Stimulated activated effector memory CD8-positive, alpha-beta T cell treated with anti-CD3 and anti-CD28 coated beads, Interleukin-12 subunit alpha, Interleukin-12 subunit beta, amount 100 ng/mL, for 72 hours (primary cell): ENCODE data around the gene EFCAB6.

Experiments
- ATAC-seq: fragments of 150-1000 bp; cut with Tn5 transposase; 2 replicates; pipeline ENCODE4 v1.10.0; 2021
- DNase-seq, 2 donors: peaks; one replicate each; pipeline ENCODE4 v3.0.0; 2021 to 2022; ENCODE audit warnings: low spot score in 2 of 2
- H3K27ac Mint-ChIP-seq: one replicate; pipeline ENCODE4 v1.8.0; 2022; ENCODE audit warnings: mild to moderate bottlenecking, mixed read lengths
- H3K36me3 Mint-ChIP-seq: one replicate; pipeline ENCODE4 v1.8.0; 2022; ENCODE audit warnings: mild to moderate bottlenecking, mixed read lengths
- H3K4me1 Mint-ChIP-seq: one replicate; pipeline ENCODE4 v1.8.0; 2022; ENCODE audit warnings: mixed read lengths
- H3K4me3 Mint-ChIP-seq: one replicate; pipeline ENCODE4 v1.8.0; 2022; ENCODE audit warnings: mild to moderate bottlenecking, mixed read lengths
- H3K9me3 Mint-ChIP-seq: one replicate; pipeline ENCODE4 v1.8.0; 2022; ENCODE audit warnings: mixed read lengths

EFCAB6 gene

GRCh38 chr22:43504068-43504467 is 308.0 kb downstream of the EFCAB6 start:
- no peak overlapping the region for H3K4me3 Mint-ChIP-seq
- no peaks in the 10 kb centered on the region for H3K36me3 Mint-ChIP-seq
- no peak overlapping the region for H3K27ac Mint-ChIP-seq
- no peaks in the 10 kb centered on the region for H3K4me1 Mint-ChIP-seq
- no peaks in the 10 kb centered on the region for H3K9me3 Mint-ChIP-seq
- DNase-seq (no peak), ATAC-seq (no peak)

DNA sequence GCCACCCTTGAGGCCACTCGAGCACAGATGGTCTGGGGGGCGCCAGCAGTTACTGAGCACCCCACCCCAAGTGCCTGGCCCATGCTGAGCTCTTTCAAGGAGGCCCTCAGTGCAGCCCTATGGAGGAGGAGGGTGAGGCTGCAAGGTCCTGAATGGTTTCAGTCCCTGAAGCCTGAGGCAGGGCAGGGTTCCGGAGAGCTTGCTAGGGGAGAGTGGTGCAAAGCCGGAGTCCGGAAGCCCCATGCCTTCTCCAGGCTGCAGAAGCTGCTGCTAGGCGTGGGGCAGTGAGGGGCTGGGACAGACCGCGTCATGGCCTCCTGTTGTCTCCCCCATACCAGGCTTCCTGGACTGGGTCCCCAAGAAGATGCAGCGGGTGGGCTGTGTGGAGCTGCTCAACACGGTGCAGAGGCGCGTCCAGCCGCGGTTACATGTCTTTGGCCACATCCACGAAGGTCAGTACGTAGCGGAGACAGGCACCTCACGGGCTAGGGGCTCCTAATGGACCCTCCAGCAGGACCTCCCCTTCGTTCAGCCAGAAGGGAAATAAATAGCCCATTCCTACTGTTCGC is 309.7 kb downstream of the EFCAB6 start:
- DNase-seq = no peak
- no peaks in the 10 kb centered on the region for H3K9me3 Mint-ChIP-seq
- no peak overlapping the region for H3K27ac Mint-ChIP-seq
- no peaks in the 10 kb centered on the region for H3K4me1 Mint-ChIP-seq
- no peak for ATAC-seq
- no peaks in the 10 kb centered on the region for H3K36me3 Mint-ChIP-seq
- no peak overlapping the region for H3K4me3 Mint-ChIP-seq

DNA sequence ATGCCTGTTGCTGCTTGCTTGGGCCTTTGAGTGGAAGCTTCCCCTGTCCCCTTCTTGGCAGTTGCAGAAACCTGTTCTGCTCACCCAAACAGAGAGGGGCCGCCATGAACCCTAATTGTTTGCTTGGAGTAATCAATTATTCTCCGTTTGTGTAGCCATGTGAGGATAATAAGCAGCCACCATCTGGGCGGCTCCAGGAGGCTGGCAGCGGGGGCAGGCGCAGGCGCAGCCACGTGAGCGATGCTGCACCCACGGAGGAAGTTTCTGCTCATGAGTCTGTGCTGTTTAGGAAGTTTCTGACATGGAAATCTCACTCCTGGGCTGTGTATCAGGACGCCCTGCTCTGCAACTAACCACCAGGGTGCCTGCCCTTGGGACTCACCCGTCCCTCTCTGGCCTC is 310.2 kb downstream of the EFCAB6 start:
- Mint-ChIP-seq H3K36me3 (no peaks in the 10 kb centered on the region), H3K27ac (no peak overlapping the region), H3K4me1 (no peaks in the 10 kb centered on the region), H3K4me3 (no peak overlapping the region), H3K9me3 (no peaks in the 10 kb centered on the region)
- ATAC-seq (no peak), DNase-seq (no peak)

DNA sequence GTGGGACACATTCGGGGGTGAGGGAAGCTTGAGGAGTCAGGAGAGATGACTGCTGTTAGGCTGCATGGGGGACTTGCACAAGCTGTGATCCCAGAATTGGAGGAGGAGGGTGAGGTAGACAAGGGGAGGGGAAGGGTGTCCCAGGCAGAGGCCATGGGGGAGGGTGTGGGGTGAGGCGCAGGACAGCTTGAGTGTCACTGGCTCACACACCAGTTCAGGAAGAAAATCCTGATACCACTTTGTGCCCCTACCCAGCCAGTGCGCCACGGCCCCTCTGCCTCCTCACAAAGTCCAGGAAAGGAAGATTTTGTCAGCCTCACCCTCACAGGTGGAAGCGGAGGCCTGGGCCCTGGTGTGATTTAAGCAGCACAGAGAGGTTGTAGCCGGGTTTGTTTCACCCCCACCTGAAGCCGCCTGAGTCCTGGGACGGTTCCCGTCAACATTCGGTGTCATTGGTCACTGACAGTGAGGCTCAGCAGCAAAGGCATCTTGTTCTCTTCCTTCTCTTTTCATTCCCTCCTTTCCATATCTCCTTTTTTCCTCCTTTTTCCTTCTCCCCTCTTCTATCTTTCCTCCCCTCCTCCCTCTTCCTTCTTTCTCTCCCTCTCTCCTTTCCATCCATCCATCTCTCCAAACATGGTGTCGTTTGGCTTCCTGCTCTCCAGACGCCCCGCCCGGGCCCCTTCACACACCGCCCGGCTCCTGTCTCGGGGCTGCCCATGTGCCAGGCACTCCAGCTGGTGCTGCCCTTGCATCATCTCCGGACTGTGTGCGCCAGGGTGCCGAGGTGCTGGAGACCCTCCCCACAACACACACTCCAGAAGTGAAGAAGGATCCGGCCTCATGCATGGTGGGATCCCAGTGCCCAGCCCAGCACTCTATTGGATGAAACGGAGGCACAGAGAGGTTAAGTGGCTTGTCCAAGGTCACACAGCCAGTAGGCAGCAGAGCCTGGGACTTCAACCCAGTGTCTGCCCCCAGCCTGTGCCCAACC is 311.0 kb downstream of the EFCAB6 start:
- no peaks in the 10 kb centered on the region for H3K36me3 Mint-ChIP-seq
- no peak overlapping the region for H3K27ac Mint-ChIP-seq
- no peaks in the 10 kb centered on the region for H3K9me3 Mint-ChIP-seq
- ATAC-seq (no peak), DNase-seq (no peak)
- H3K4me1 Mint-ChIP-seq = no peaks in the 10 kb centered on the region
- H3K4me3 Mint-ChIP-seq = no peak overlapping the region

- Mint-ChIP-seq H3K9me3 (no peaks in the 10 kb centered on the region), H3K36me3 (no peaks in the 10 kb centered on the region), H3K4me3 (no peak overlapping the region), H3K4me1 (no peaks in the 10 kb centered on the region), H3K27ac (no peak overlapping the region)
- DNase-seq (no peak), ATAC-seq (no peak)
Measured at GRCh38 chr22:43498856-43499253, 313.2 kb downstream of the EFCAB6 start.

- Mint-ChIP-seq H3K27ac (no peak overlapping the region), H3K36me3 (no peaks in the 10 kb centered on the region), H3K4me3 (no peak overlapping the region), H3K4me1 (no peaks in the 10 kb centered on the region), H3K9me3 (no peaks in the 10 kb centered on the region)
- ATAC-seq (no peak), DNase-seq (no peak)
Measured at GRCh38 chr22:43497956-43498855, 313.9 kb downstream of the EFCAB6 start.

DNA sequence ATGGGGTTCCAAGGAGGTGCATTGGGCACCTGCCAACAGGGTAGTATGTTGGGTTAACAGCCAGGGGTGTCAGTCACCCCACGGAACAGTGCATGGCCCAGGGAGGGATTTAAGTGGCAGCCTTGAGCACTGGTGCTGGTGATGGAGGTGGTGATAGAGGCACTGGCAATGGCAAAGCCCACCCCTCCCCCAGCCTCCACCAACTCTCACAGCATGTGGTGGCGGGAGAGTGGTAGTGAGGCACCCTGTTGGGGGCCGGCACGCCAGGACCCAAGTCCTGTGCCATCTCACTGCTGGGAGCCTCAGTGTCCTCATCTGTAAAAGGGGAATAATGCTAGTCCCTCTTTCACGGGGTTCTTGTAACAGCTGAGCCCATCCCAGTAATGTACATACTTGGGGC is 318.8 kb downstream of the EFCAB6 start:
- no peak for ATAC-seq
- no peak overlapping the region for H3K27ac Mint-ChIP-seq

DNA sequence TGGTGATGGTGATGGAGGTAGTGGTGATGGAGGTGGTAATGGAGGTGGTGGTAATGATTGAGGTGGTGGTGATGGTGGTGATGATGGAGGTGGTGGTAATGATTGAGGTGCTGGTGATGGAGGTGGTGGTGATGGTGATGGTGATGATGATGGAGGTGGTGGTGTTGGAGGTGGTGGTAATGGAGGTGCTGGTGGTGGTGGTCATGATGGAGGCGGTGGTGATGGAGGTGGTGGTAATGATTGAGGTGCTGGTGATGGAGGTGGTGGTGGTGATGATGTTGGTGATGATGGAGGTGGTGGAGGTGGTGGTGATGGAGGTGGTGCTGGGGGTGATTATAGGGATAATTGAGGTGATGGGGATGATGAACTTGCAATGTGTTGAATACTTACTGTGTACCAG is 320.4 kb downstream of the EFCAB6 start:
- peaks cover 4% of the 10 kb centered on the region for H3K9me3 Mint-ChIP-seq
- no peaks in the 10 kb centered on the region for H3K4me1 Mint-ChIP-seq
- ATAC-seq = no peak
- H3K36me3 Mint-ChIP-seq = no peaks in the 10 kb centered on the region
- H3K4me3 Mint-ChIP-seq = no peak overlapping the region
- no peak for DNase-seq
- no peak overlapping the region for H3K27ac Mint-ChIP-seq

More for the DNA sequence above, 318.8 kb downstream of the EFCAB6 start:
- H3K36me3 Mint-ChIP-seq = no peaks in the 10 kb centered on the region
- no peak for DNase-seq
- H3K4me1 Mint-ChIP-seq = no peaks in the 10 kb centered on the region
- no peak overlapping the region for H3K4me3 Mint-ChIP-seq
- H3K9me3 Mint-ChIP-seq = peaks cover 4% of the 10 kb centered on the region

- DNase-seq (no peak), ATAC-seq (no peak)
- H3K27ac Mint-ChIP-seq = no peak overlapping the region
- no peaks in the 10 kb centered on the region for H3K36me3 Mint-ChIP-seq
- no peak overlapping the region for H3K4me3 Mint-ChIP-seq
- no peaks in the 10 kb centered on the region for H3K4me1 Mint-ChIP-seq
- peaks cover 4% of the 10 kb centered on the region for H3K9me3 Mint-ChIP-seq
Measured at GRCh38 chr22:43491177-43491576, 320.9 kb downstream of the EFCAB6 start.

DNA sequence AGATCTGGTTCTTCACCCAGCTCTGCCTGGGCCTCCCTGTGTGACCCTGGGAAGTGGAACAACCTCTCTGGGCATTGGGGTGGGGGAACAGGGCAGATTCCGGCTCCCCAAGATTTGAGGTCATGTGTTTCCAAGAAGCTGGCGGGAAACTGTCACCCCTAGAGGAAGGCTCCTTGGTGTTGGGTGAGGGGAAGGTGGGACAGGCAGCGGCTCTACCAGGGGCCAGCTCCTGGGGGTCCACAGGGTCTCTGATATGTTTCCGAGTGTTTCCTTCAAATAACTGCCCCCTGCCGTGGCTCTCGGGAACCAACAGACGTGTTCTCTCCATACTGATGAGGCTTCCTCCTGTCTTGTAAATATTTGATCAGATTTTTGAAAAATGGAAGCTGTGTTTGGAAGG is 321.8 kb downstream of the EFCAB6 start:
- no peak overlapping the region for H3K4me3 Mint-ChIP-seq
- ATAC-seq (no peak), DNase-seq (no peak)
- no peaks in the 10 kb centered on the region for H3K4me1 Mint-ChIP-seq
- H3K27ac Mint-ChIP-seq = no peak overlapping the region
- H3K9me3 Mint-ChIP-seq = peaks cover 4% of the 10 kb centered on the region
- no peaks in the 10 kb centered on the region for H3K36me3 Mint-ChIP-seq

DNA sequence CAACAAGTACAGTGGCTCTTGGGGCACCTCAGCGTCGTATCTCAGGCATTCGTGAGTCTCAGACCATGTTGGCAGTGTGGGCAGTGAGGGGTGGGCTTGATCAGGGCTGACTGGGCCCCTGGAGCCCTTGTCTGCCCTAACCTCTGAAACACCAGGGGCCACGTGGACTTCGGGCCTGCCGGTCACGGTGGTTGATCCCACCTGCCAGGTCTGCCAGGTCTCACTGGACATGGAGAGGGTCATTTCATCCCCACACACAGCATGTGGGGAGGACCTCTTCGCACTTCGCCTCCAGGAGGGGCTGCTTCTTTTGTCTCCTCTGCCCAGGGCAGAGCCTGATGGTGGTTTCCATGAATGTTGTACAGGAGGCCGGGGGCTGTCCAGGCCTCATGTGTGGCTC is 323.2 kb downstream of the EFCAB6 start:
- no peak overlapping the region for H3K27ac Mint-ChIP-seq
- no peaks in the 10 kb centered on the region for H3K4me1 Mint-ChIP-seq
- H3K36me3 Mint-ChIP-seq = no peaks in the 10 kb centered on the region
- H3K4me3 Mint-ChIP-seq = no peak overlapping the region
- H3K9me3 Mint-ChIP-seq = peaks cover 4% of the 10 kb centered on the region
- ATAC-seq (no peak), DNase-seq (no peak)

DNA sequence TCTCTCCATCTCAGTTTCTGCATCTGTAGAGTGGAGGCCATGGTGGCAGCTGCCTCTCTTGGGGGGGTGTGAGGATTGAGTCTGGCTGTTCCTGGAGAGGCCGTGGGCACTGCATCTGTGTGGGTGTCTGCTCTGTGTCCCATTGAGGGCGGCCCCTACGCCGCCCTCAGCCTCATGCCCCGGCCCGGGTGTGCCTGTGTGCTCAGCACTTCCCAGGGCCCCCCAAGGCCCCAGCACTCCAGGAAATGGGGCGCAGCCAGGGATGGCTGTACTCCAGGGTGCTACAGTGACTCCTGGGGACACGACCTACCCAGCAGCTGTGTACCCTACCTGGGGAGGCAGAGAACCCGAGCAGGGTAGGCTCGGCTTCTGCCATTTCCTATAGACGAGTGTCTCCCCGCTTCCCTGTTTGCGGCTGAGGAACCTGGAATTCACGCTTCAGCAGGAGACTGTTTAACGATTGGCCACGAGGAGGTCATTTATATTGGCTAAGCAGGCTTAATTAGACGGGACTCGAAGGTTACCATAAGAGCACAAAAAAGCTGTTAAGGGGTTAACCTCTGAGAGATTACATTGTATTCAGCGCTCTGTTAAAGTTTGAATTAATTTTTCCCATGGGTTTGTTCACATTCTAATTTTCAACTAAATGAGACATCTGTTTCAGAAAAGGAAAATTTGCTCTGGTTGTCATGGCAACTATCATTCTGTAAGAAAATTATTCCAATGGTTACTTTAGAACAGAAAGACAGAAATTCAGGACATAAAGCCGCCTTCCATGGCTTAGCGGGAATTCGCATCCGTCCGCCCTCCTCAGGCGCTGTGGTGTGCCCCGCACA is 323.9 kb downstream of the EFCAB6 start:
- no peak for ATAC-seq
- Mint-ChIP-seq H3K4me3 (no peak overlapping the region), H3K4me1 (no peaks in the 10 kb centered on the region)

GRCh38 chr22:43487311-43488030 is 324.6 kb downstream of the EFCAB6 start:
- no peak for DNase-seq
- Mint-ChIP-seq H3K4me1 (no peaks in the 10 kb centered on the region), H3K36me3 (no peaks in the 10 kb centered on the region), H3K27ac (no peak overlapping the region), H3K9me3 (peaks cover 4% of the 10 kb centered on the region), H3K4me3 (no peak overlapping the region)
- ATAC-seq = no peak

More for the DNA sequence above, 323.9 kb downstream of the EFCAB6 start:
- H3K36me3 Mint-ChIP-seq = no peaks in the 10 kb centered on the region
- H3K9me3 Mint-ChIP-seq = peaks cover 4% of the 10 kb centered on the region
- no peak for DNase-seq
- H3K27ac Mint-ChIP-seq = no peak overlapping the region

DNA sequence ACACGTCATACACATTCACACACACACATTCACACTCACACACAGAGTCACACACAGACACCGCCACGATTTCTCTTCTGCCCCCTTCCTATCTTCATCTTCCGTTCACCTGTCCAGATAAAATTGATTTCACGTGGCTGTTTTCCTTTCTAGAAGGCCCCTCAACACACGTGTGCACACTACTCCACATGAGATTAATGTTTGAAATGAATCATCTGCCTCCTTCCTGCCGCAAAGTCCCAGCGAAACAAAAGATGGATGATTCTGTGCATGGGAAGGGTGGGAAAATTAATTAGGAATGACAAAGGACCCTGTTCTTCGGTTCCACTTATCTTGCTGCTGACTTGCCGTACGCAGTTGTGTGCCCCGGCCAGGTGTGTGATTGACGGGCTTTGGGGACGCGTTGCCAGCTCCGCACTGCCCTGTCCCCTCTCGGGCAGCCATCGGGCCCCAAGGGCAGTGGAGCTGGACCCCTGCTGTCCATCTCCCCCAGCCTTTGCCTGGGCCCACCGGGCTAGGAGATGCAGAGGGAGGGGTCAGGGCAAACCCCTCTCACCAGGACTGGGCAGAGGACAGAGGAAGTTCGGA is 326.5 kb downstream of the EFCAB6 start:
- DNase-seq (no peak), ATAC-seq (no peak)
- Mint-ChIP-seq H3K27ac (no peak overlapping the region), H3K36me3 (no peaks in the 10 kb centered on the region), H3K4me1 (peaks cover 8% of the 10 kb centered on the region), H3K4me3 (no peak overlapping the region), H3K9me3 (no peaks in the 10 kb centered on the region)
